Endodermal cell (in vitro differentiated cells): ENCODE data around the gene VTI1A. TPM values are rescaled to one million over a fixed set of nuclear protein-coding genes. Genes with fewer than 3 reads are reported as not detected.

Experiments
- DNase-seq: peaks from one replicate; pipeline ENCODE4 v3.0.0-alpha.2; 2017
- H3K27ac ChIP-seq: 2 replicates; pipeline ENCODE4 v1.5.1; 2013; ENCODE audit warnings: mild to moderate bottlenecking, low read depth, low read length, moderate library complexity
- H3K27me3 ChIP-seq: 2 replicates; pipeline ENCODE4 v1.6.1; 2013; ENCODE audit warnings: mild to moderate bottlenecking, low read length, moderate library complexity; ENCODE audit not compliant: insufficient read depth, control insufficient read depth, poor library complexity, severe bottlenecking
- H3K36me3 ChIP-seq: 2 replicates; pipeline ENCODE4 v1.7.0; 2013; ENCODE audit warnings: mild to moderate bottlenecking, low read length, moderate library complexity; ENCODE audit not compliant: control insufficient read depth, insufficient read depth
- H3K4me1 ChIP-seq: one replicate; pipeline ENCODE4 v1.7.0; 2013; ENCODE audit warnings: low read length; ENCODE audit not compliant: control insufficient read depth, insufficient read depth
- H3K4me3 ChIP-seq: 2 replicates; pipeline ENCODE4 v1.5.1; 2013; ENCODE audit warnings: mild to moderate bottlenecking, low read length, moderate library complexity
- H3K9ac ChIP-seq: 2 replicates; pipeline ENCODE4 v1.6.1; 2013; ENCODE audit warnings: mild to moderate bottlenecking, low read length, moderate library complexity; ENCODE audit not compliant: poor library complexity, severe bottlenecking; ENCODE audit errors: extremely low read depth
- H3K9me3 ChIP-seq: 2 replicates; pipeline ENCODE4 v1.6.1; 2013; ENCODE audit warnings: mild to moderate bottlenecking, low read length, moderate library complexity; ENCODE audit not compliant: control insufficient read depth
- H3K27ac Mint-ChIP-seq: 2 replicates; pipeline ENCODE4 v1.8.0; 2020; ENCODE audit warnings: mixed read lengths
- H3K27me3 Mint-ChIP-seq: 2 replicates; pipeline ENCODE4 v1.8.0; 2021; ENCODE audit warnings: mild to moderate bottlenecking, mixed read lengths; ENCODE audit not compliant: insufficient read depth
- H3K36me3 Mint-ChIP-seq: 2 replicates; pipeline ENCODE4 v1.8.0; 2020; ENCODE audit warnings: low read depth, mixed read lengths
- H3K4me1 Mint-ChIP-seq: 2 replicates; pipeline ENCODE4 v1.8.0; 2020; ENCODE audit warnings: mixed read lengths
- H3K4me3 Mint-ChIP-seq: 2 replicates; pipeline ENCODE4 v1.8.0; 2020; ENCODE audit warnings: mild to moderate bottlenecking, moderate library complexity, mixed read lengths
- H3K9me3 Mint-ChIP-seq: 2 replicates; pipeline ENCODE4 v1.8.0; 2020; ENCODE audit warnings: mild to moderate bottlenecking, mixed read lengths
- WGBS, 2 experiments: methylation state at CpG; one replicate each; pipeline versions ENCODE4 v1.1.5 to v1.1.7; 2013; ENCODE audit warnings: missing lambda C conversion rate in 2 of 2, mixed read lengths in 1 of 2; ENCODE audit not compliant: insufficient coverage in 1 of 2, insufficient read length in 1 of 2; 5-methylcytosine and 5-hydroxymethylcytosine counted together
- total RNA-seq, 2 donors: library from RNA; stranded (reverse); fragmentation: NEBNext Ultra II Directional in 1 of 2; extraction: Animal tissue kit (Norgen Biotek cat#: 25700) in 1 of 2; gene quantifications; 2 replicates in 1 of 2; 3 replicates in 1 of 2; pipeline ENCODE4 v1.2.1, GENCODE V29; 2021
- TF ChIP-seq, protein P1 (sequence below): fragments of 200-600 bp; sonication (generic); conservative IDR thresholded peaks from 2 replicates; pipeline ENCODE4 v1.5.0; 2021; ENCODE audit warnings: antibody characterized with exemption, mild to moderate bottlenecking

The VTI1A gene
- total RNA-seq, 2 donors from 2014 or later = 27.0 to 29.9 TPM

DNA sequence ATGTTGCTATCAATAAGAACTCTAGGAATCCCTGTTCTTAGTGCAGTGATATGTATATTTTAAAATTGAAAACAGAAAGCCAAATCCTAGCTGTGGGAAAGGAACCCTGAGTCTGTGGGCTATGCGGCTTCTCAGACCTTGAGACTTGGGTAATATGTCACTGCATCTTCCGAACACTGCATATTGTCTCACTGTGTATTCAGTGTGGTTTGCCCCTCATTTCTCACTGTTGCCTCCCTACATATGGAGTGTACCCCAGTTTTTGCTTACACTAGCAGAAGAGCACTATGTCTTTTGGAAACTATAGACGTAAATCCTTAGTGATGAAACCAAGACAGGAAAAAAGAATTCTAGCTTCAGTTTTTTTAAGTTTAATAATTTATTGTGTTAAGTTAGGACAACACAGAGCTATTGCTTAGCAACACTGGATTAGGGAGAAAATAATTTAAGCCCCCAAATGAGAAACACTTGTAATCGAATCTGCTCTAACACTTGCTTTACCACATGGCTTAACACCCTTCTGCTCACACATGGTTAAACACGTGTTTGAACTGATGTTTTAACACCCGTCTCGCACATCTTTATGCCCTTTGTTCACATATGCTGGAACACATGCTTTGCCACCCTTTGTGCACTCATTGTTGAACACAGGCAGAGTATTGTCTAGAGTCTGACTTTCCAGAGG is 251.3 kb downstream of the VTI1A start:
- H3K27ac Mint-ChIP-seq = no peak overlapping the region
- no peak overlapping the region for H3K4me3 Mint-ChIP-seq
- 90 to 93% methylated on average over 6 to 7 of the region's 7 CpGs for WGBS, 2 experiments
- H3K4me1 Mint-ChIP-seq = no peaks in the 10 kb centered on the region
- no peaks in the 10 kb centered on the region for H3K4me1 ChIP-seq
- no peaks in the 10 kb centered on the region for H3K9me3 ChIP-seq
- no peak for DNase-seq
- peaks cover 3% of the 10 kb centered on the region for H3K36me3 Mint-ChIP-seq
- H3K27ac ChIP-seq = no peak overlapping the region
- H3K27me3 ChIP-seq = no peaks in the 10 kb centered on the region
- H3K36me3 ChIP-seq = no peaks in the 10 kb centered on the region
- no peaks in the 10 kb centered on the region for H3K27me3 Mint-ChIP-seq
- no peaks in the 10 kb centered on the region for H3K9me3 Mint-ChIP-seq
- TF ChIP-seq, protein P1, sequence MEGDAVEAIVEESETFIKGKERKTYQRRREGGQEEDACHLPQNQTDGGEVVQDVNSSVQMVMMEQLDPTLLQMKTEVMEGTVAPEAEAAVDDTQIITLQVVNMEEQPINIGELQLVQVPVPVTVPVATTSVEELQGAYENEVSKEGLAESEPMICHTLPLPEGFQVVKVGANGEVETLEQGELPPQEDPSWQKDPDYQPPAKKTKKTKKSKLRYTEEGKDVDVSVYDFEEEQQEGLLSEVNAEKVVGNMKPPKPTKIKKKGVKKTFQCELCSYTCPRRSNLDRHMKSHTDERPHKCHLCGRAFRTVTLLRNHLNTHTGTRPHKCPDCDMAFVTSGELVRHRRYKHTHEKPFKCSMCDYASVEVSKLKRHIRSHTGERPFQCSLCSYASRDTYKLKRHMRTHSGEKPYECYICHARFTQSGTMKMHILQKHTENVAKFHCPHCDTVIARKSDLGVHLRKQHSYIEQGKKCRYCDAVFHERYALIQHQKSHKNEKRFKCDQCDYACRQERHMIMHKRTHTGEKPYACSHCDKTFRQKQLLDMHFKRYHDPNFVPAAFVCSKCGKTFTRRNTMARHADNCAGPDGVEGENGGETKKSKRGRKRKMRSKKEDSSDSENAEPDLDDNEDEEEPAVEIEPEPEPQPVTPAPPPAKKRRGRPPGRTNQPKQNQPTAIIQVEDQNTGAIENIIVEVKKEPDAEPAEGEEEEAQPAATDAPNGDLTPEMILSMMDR = no peak
- no peak overlapping the region for H3K9ac ChIP-seq
- no peak overlapping the region for H3K4me3 ChIP-seq

DNA sequence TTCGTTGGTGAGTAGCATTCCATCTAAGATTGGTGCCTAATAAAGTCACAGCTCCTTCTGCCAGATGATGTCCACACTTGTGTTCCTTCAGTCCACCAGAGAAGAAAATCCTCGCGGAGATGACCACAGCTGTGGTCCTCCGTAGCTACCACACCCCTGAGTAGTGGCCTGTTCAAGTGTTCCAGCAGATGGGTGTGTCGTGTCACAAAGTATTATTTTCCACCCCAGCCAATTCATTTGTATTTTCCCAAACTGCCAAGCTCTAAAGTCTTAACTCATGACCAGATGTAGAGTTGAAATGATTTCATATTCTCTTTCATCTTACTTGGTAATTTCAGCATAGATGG is 251.8 kb downstream of the VTI1A start:
- H3K27me3 Mint-ChIP-seq = no peaks in the 10 kb centered on the region
- TF ChIP-seq, protein P1 = no peak
- no peaks in the 10 kb centered on the region for H3K9me3 Mint-ChIP-seq
- Histone ChIP-seq H3K4me3 (no peak overlapping the region), H3K36me3 (no peaks in the 10 kb centered on the region), H3K27me3 (no peaks in the 10 kb centered on the region), H3K27ac (no peak overlapping the region), H3K4me1 (no peaks in the 10 kb centered on the region), H3K9me3 (no peaks in the 10 kb centered on the region), H3K9ac (no peak overlapping the region)
- H3K36me3 Mint-ChIP-seq = peaks cover 3% of the 10 kb centered on the region
- H3K27ac Mint-ChIP-seq = no peak overlapping the region
- WGBS, 2 experiments = 92 to 93% methylated on average over 2 to 5 of the region's 5 CpGs
- no peaks in the 10 kb centered on the region for H3K4me1 Mint-ChIP-seq
- no peak overlapping the region for H3K4me3 Mint-ChIP-seq
- no peak for DNase-seq

DNA sequence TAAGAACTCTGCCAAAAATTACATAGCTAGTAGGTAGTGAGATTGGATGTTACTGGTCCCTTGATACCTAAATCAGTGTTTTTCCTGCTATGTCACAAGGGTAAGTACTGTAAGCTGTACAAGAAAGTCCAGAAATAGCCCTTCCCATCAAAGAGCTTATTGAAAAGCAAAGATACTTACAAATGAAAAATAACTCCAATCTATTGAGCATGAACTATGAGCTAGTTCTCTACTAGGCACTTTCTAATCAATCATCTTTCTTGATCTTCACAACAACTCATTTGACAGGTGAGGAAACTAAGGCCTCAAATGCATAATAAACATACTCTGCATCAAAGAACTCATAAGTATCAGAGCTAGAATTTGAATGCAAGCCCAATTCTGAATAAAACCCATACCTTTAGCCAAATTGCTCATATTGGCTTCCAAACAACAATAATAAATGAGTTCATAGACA is 253.2 kb downstream of the VTI1A start:
- no peak overlapping the region for H3K27ac ChIP-seq
- no peaks in the 10 kb centered on the region for H3K9me3 Mint-ChIP-seq
- no peak overlapping the region for H3K4me3 ChIP-seq
- H3K9ac ChIP-seq = no peak overlapping the region
- H3K27me3 Mint-ChIP-seq = no peaks in the 10 kb centered on the region
- H3K4me1 ChIP-seq = no peaks in the 10 kb centered on the region
- H3K27me3 ChIP-seq = no peaks in the 10 kb centered on the region
- no peaks in the 10 kb centered on the region for H3K9me3 ChIP-seq
- H3K27ac Mint-ChIP-seq = no peak overlapping the region
- TF ChIP-seq, protein P1 = no peak
- no peak overlapping the region for H3K4me3 Mint-ChIP-seq
- no peaks in the 10 kb centered on the region for H3K36me3 ChIP-seq
- no peak for DNase-seq
- H3K4me1 Mint-ChIP-seq = no peaks in the 10 kb centered on the region
- peaks cover 3% of the 10 kb centered on the region for H3K36me3 Mint-ChIP-seq
